Measurements from ENCODE around the gene MAD1L1.

DNA sequence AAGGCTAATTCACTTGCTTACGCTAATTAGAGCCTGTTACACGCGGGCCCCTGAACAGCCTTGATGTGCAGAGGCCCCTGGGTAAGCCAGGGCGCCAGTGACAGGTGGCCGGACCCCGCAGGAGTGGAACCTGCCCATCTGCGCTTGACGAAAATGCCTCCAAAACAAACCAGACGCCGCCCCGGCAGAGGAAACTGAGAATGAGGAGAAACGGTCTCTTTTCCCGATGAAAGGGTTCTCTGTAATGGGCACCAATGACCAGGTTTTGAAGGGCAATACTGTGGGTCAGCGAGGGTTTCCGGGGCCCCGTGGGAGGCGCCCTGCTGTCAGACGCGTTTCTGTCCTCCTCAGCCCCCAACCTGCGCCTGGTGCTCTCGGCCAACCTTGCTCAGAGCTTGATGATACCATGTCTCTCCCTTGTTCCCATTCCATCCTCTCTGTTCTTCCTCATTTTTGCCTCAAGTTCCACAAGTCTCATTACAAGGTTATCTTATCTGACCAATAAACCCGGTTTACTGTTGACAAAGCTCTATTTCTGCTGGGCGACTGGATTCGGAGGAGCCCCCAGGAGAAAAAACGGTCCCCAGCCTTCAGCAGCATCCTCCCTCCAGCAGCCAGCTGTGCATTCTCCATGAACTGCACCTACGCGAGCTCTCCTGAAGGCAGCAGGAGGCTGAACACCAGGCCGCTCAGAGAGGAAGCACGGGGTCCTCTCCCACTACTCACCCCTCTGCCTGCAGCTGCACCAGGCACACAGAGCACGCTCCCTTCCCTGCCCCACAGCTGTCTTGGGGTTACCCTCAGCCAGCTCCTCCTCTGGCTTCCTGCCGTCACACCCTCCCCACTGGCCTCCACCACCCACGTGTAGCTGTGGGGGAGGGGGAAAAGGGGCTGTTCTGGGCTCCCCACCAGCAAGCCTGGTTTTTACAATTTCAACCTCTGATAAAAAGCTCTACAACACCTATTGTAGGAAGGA, 202.0 kb downstream of the MAD1L1 start:
- TF ChIP-seq, protein P1, sequence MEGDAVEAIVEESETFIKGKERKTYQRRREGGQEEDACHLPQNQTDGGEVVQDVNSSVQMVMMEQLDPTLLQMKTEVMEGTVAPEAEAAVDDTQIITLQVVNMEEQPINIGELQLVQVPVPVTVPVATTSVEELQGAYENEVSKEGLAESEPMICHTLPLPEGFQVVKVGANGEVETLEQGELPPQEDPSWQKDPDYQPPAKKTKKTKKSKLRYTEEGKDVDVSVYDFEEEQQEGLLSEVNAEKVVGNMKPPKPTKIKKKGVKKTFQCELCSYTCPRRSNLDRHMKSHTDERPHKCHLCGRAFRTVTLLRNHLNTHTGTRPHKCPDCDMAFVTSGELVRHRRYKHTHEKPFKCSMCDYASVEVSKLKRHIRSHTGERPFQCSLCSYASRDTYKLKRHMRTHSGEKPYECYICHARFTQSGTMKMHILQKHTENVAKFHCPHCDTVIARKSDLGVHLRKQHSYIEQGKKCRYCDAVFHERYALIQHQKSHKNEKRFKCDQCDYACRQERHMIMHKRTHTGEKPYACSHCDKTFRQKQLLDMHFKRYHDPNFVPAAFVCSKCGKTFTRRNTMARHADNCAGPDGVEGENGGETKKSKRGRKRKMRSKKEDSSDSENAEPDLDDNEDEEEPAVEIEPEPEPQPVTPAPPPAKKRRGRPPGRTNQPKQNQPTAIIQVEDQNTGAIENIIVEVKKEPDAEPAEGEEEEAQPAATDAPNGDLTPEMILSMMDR (IDR thresholded peaks at IDR 0.05; ENCODE audit: control extremely low read depth in 1 of 3, insufficient read depth in 1 of 3, low read depth in 1 of 3, low read length in 3 of 3) = no peak
- TF ChIP-seq HDAC2 (IDR thresholded peaks at IDR 0.05; ENCODE audit: borderline replicate concordance in 1 of 2, low read depth in 2 of 2, low read length in 2 of 2) (no peak), NRF1 (IDR thresholded peaks at IDR 0.05; ENCODE audit: low read depth, low read length) (no peak), EZH2 (IDR thresholded peaks at IDR 0.05; ENCODE audit: low read depth, low read length, severe bottlenecking) (no peak), TAF1 (IDR thresholded peaks at IDR 0.05; ENCODE audit: low read depth, low read length) (no peak), ZNF274 (IDR thresholded peaks at IDR 0.05; ENCODE audit: borderline replicate concordance, extremely low read depth, low read length) (no peak), RNF2 (IDR thresholded peaks at IDR 0.05; ENCODE audit: borderline replicate concordance, low read depth, low read length, missing control alignments, poor library complexity, severe bottlenecking) (no peak), NANOG (IDR thresholded peaks at IDR 0.05; ENCODE audit: insufficient read depth, low read depth, low read length, poor library complexity, severe bottlenecking) (no peak), EP300 (IDR thresholded peaks at IDR 0.05; ENCODE audit: borderline replicate concordance in 1 of 2, low read depth in 2 of 2, low read length in 2 of 2) (no peak)
